ENCODE data around the gene ABHD1.
A peak's percentile ranks its signal among the peaks of the same experiment; 100 is the strongest.

Gene ABHD1

DNA sequence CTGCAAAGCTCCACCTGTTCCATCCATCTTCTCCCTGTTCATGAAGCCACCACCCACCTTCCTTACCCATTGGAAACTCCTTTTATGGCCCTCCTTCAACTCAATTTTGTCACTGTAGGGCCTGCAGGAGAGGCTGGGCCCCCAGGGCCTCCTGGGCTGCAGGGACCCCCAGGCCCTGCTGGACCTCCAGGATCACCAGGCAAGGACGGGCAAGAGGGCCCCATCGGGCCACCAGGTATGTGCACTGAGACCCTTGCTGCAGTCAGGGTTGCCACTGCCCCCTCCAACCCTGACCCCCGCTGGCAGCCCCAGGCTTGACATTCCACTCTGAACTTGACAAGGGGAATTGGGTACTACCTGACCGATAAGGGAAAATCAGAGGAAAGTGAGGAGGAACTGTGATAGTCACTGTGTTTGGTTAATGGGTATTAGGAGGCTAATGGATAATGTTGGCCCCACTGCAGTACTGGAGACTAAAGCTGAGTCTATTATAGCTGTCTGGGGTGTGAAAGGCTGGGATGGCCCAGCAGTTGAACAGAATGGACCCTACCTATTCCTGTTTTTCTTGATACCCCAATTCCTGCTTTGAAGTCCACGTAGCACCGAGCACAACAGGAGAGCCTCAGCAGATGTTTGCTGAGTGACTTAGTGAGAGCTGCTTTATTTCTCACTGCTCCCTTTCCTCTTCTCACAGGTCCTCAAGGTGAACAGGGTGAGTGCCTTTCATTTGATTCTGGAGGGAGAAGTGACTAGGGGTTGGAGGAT is 39.1 kb upstream of the ABHD1 start:
- H3K79me2 ChIP-seq (ENCODE audit: insufficient read depth, low read length), result peaks cover 21% of the 10 kb centered on the region; the same call in 1 of the 2 replicates
- no peak for TF ChIP-seq EZH2phosphoT487 (IDR thresholded peaks at IDR 0.05; ENCODE audit: borderline replicate concordance)
- TF ChIP-seq, protein P1, sequence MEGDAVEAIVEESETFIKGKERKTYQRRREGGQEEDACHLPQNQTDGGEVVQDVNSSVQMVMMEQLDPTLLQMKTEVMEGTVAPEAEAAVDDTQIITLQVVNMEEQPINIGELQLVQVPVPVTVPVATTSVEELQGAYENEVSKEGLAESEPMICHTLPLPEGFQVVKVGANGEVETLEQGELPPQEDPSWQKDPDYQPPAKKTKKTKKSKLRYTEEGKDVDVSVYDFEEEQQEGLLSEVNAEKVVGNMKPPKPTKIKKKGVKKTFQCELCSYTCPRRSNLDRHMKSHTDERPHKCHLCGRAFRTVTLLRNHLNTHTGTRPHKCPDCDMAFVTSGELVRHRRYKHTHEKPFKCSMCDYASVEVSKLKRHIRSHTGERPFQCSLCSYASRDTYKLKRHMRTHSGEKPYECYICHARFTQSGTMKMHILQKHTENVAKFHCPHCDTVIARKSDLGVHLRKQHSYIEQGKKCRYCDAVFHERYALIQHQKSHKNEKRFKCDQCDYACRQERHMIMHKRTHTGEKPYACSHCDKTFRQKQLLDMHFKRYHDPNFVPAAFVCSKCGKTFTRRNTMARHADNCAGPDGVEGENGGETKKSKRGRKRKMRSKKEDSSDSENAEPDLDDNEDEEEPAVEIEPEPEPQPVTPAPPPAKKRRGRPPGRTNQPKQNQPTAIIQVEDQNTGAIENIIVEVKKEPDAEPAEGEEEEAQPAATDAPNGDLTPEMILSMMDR (conservative IDR thresholded peaks at IDR 0.05; ENCODE audit: low read length), result 0 out of 2 replicates have a peak, but pooled peaks have one; percentile 13
- H2AFZ ChIP-seq (ENCODE audit: low read length), result no peak overlapping the region
- peak overlapping the region; percentile 69 for H3K4me2 ChIP-seq (ENCODE audit: low read depth, low read length, poor library complexity, severe bottlenecking)
- no peak overlapping the region for H3K9ac ChIP-seq (ENCODE audit: low read depth, low read length, poor library complexity, severe bottlenecking)
- H3K27me3 ChIP-seq (ENCODE audit: insufficient read depth, low read length, poor library complexity, severe bottlenecking), result no peaks in the 10 kb centered on the region
- H3K4me1 ChIP-seq (ENCODE audit: insufficient read depth, low read length, poor library complexity, severe bottlenecking), result peaks cover 53% of the 10 kb centered on the region
- H3F3A ChIP-seq (ENCODE audit: low read depth), result peaks cover 7% of the 10 kb centered on the region; the same call in 1 of the 2 replicates
- no peaks in the 10 kb centered on the region for H3K9me2 ChIP-seq (replicated peaks; ENCODE audit: low read depth, low read length)
- H3K9me3 ChIP-seq (ENCODE audit: insufficient read depth, low read depth, low read length), result no peaks in the 10 kb centered on the region
- no peak overlapping the region for H3K4me3 ChIP-seq (ENCODE audit: low read length, poor library complexity, severe bottlenecking)
- no peaks in the 10 kb centered on the region for H4K20me1 ChIP-seq (ENCODE audit: insufficient read depth, low read length, poor library complexity, severe bottlenecking)
- H3K36me3 ChIP-seq (ENCODE audit: insufficient read depth, low read length), result no peaks in the 10 kb centered on the region

DNA sequence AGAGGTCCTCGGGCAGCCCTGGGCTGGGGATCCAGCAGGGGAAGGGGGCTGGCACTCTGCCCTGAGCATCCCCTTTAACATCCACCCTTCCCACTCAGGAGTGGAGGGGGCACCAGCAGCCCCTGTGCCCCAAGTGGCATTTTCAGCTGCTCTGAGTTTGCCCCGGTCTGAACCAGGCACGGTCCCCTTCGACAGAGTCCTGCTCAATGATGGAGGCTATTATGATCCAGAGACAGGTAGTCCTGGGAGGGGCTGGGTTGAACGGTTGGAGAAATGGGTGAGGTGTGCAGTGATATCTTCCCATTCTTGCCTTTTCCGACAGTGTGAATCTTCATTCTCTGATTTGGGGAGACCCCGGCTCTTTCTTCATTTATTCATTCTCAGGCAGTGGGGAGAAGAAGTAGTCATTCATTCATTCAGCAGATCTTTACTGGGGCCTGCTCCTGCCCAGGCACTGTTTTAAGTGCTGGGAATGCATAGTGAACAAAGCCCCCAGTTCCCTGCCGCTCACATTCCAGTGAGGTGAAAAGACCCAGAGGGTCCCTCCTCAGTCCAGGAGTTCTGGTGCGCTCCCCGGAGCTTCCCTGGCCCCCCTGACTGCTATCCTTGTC is 38.4 kb upstream of the ABHD1 start:
- H3K36me3 ChIP-seq (ENCODE audit: insufficient read depth, low read length), result no peaks in the 10 kb centered on the region
- H3K9ac ChIP-seq (ENCODE audit: low read depth, low read length, poor library complexity, severe bottlenecking), result peak overlapping the region; percentile 79
- H3K4me3 ChIP-seq (ENCODE audit: low read length, poor library complexity, severe bottlenecking), result peak overlapping the region; percentile 78
- no peaks in the 10 kb centered on the region for H3K9me3 ChIP-seq (ENCODE audit: insufficient read depth, low read depth, low read length)
- H4K20me1 ChIP-seq (ENCODE audit: insufficient read depth, low read length, poor library complexity, severe bottlenecking), result no peaks in the 10 kb centered on the region
- H3K79me2 ChIP-seq (ENCODE audit: insufficient read depth, low read length), result peaks cover 21% of the 10 kb centered on the region; the same call in 1 of the 2 replicates
- TF ChIP-seq, protein P1 (conservative IDR thresholded peaks at IDR 0.05; ENCODE audit: low read length), result no peak
- TF ChIP-seq EZH2phosphoT487 (IDR thresholded peaks at IDR 0.05; ENCODE audit: borderline replicate concordance), result no peak
- no peaks in the 10 kb centered on the region for H3K9me2 ChIP-seq (replicated peaks; ENCODE audit: low read depth, low read length)
- H3K4me1 ChIP-seq (ENCODE audit: insufficient read depth, low read length, poor library complexity, severe bottlenecking), result peaks cover 53% of the 10 kb centered on the region
- H3K27me3 ChIP-seq (ENCODE audit: insufficient read depth, low read length, poor library complexity, severe bottlenecking), result no peaks in the 10 kb centered on the region
- H3F3A ChIP-seq (ENCODE audit: low read depth), result peaks cover 7% of the 10 kb centered on the region; the same call in 1 of the 2 replicates
- peak overlapping the region; percentile 69 for H3K4me2 ChIP-seq (ENCODE audit: low read depth, low read length, poor library complexity, severe bottlenecking)
- no peak overlapping the region for H2AFZ ChIP-seq (ENCODE audit: low read length)

DNA sequence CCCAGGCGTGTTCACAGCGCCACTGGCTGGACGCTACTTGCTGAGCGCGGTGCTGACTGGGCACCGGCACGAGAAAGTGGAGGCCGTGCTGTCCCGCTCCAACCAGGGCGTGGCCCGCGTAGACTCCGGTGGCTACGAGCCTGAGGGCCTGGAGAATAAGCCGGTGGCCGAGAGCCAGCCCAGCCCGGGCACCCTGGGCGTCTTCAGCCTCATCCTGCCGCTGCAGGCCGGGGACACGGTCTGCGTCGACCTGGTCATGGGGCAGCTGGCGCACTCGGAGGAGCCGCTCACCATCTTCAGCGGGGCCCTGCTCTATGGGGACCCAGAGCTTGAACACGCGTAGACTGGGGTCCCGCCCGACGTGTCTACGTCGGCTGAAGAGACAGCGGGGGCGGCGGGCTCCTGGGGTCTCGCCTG is 37.9 kb upstream of the ABHD1 start:
- H3K9me2 ChIP-seq (replicated peaks; ENCODE audit: low read depth, low read length), result no peaks in the 10 kb centered on the region
- H3K4me1 ChIP-seq (ENCODE audit: insufficient read depth, low read length, poor library complexity, severe bottlenecking), result peaks cover 50% of the 10 kb centered on the region
- peak overlapping the region; percentile 78 for H3K4me3 ChIP-seq (ENCODE audit: low read length, poor library complexity, severe bottlenecking)
- H3K79me2 ChIP-seq (ENCODE audit: insufficient read depth, low read length), result peaks cover 21% of the 10 kb centered on the region; the same call in 1 of the 2 replicates
- no peaks in the 10 kb centered on the region for H4K20me1 ChIP-seq (ENCODE audit: insufficient read depth, low read length, poor library complexity, severe bottlenecking)
- H3K4me2 ChIP-seq (ENCODE audit: low read depth, low read length, poor library complexity, severe bottlenecking), result peak overlapping the region; percentile 69
- H3K9ac ChIP-seq (ENCODE audit: low read depth, low read length, poor library complexity, severe bottlenecking), result peak overlapping the region; percentile 79
- TF ChIP-seq, protein P1 (conservative IDR thresholded peaks at IDR 0.05; ENCODE audit: low read length), result peak; percentile 42
- TF ChIP-seq EZH2phosphoT487 (IDR thresholded peaks at IDR 0.05; ENCODE audit: borderline replicate concordance), result no peak
- peaks cover 7% of the 10 kb centered on the region; the same call in 1 of the 2 replicates for H3F3A ChIP-seq (ENCODE audit: low read depth)
- no peaks in the 10 kb centered on the region for H3K36me3 ChIP-seq (ENCODE audit: insufficient read depth, low read length)
- H3K9me3 ChIP-seq (ENCODE audit: insufficient read depth, low read depth, low read length), result no peaks in the 10 kb centered on the region
- peak overlapping the region; percentile 76; the same call in 1 of the 2 replicates for H2AFZ ChIP-seq (ENCODE audit: low read length)
- no peaks in the 10 kb centered on the region for H3K27me3 ChIP-seq (ENCODE audit: insufficient read depth, low read length, poor library complexity, severe bottlenecking)

Measured in Loucy (cell line).